NB4 (cell line): Measurements from ENCODE around the gene OSBPL9.

Experiments
- MYC ChIP-seq: IDR thresholded peaks from 2 replicates; pipeline ENCODE4 v1.6.1; 2011; ENCODE audit warnings: low read depth, low read length
- POLR2A ChIP-seq: IDR thresholded peaks from 2 replicates; pipeline ENCODE4 v1.6.1; 2011; ENCODE audit warnings: mild to moderate bottlenecking; ENCODE audit not compliant: insufficient read length; ENCODE audit errors: extremely low read depth
- TF ChIP-seq, protein P1 (sequence below): IDR thresholded peaks from one replicate; pipeline ENCODE4 v1.5.1; 2012; ENCODE audit warnings: low read depth, low read length

DNA sequence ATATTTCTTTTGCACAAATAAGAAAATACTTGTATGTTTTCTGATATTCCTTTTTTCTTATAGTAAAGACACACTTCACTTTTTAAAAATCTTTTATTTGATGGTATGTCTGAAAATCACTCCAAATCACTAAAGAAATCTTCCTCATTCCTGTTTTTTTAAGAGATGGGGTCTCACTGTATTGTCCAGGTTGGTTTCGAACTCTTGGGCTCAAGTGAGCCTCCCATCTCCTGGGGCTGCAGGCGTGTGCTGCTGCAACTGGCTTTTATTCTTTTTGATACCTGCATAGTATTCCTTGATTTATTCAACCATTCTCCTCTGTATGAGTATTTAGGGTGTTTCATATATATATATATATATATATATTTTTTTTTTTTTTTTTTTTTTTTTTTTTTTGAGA, 88.1 kb downstream of the OSBPL9 start:
- TF ChIP-seq, protein P1, sequence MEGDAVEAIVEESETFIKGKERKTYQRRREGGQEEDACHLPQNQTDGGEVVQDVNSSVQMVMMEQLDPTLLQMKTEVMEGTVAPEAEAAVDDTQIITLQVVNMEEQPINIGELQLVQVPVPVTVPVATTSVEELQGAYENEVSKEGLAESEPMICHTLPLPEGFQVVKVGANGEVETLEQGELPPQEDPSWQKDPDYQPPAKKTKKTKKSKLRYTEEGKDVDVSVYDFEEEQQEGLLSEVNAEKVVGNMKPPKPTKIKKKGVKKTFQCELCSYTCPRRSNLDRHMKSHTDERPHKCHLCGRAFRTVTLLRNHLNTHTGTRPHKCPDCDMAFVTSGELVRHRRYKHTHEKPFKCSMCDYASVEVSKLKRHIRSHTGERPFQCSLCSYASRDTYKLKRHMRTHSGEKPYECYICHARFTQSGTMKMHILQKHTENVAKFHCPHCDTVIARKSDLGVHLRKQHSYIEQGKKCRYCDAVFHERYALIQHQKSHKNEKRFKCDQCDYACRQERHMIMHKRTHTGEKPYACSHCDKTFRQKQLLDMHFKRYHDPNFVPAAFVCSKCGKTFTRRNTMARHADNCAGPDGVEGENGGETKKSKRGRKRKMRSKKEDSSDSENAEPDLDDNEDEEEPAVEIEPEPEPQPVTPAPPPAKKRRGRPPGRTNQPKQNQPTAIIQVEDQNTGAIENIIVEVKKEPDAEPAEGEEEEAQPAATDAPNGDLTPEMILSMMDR: no peak
- TF ChIP-seq POLR2A (no peak), MYC (no peak)
